Left forelimb (tissue), 1 donor: ENCODE measurements around the gene TSPEAR.

Source experiments
- DNase-seq: peaks from one replicate; pipeline ENCODE4 v3.0.0-alpha.2; 2018; ENCODE audit warnings: low spot score

TSPEAR gene

GRCh38 chr21:44711327-44712202 is at the start of gene TSPEAR:
Gene TSPEAR (minus strand): TSS chr21:44711572. CDS start chr21:44711514, 58 bp downstream.
- peak; percentile 42 for DNase-seq

GRCh38 chr21:44760376-44760775 is 49.0 kb upstream of the TSPEAR start:
- no peak for DNase-seq

GRCh38 chr21:44759628-44760285 is 48.4 kb upstream of the TSPEAR start:
- no peak for DNase-seq

GRCh38 chr21:44758781-44759627 is 47.6 kb upstream of the TSPEAR start:
- DNase-seq = no peak

- DNase-seq = no peak
Observed at GRCh38 chr21:44758141-44758561, 46.8 kb upstream of the TSPEAR start.

- DNase-seq = no peak
Observed at GRCh38 chr21:44757731-44758130, 46.4 kb upstream of the TSPEAR start.

- DNase-seq = no peak
Observed at GRCh38 chr21:44756423-44757185, 45.2 kb upstream of the TSPEAR start.

- no peak for DNase-seq
Observed at GRCh38 chr21:44755227-44755626, 43.9 kb upstream of the TSPEAR start.

GRCh38 chr21:44753357-44753756 is 42.0 kb upstream of the TSPEAR start:
- no peak for DNase-seq

GRCh38 chr21:44752671-44753235 is 41.4 kb upstream of the TSPEAR start:
- DNase-seq = no peak

- DNase-seq = no peak
Observed at GRCh38 chr21:44751799-44752636, 40.6 kb upstream of the TSPEAR start.

GRCh38 chr21:44751186-44751798 is 39.9 kb upstream of the TSPEAR start:
- no peak for DNase-seq

GRCh38 chr21:44750675-44751025 is 39.3 kb upstream of the TSPEAR start:
- DNase-seq = no peak

GRCh38 chr21:44749759-44750674 is 38.6 kb upstream of the TSPEAR start:
- DNase-seq = no peak

- DNase-seq = no peak
Observed at GRCh38 chr21:44749116-44749758, 37.9 kb upstream of the TSPEAR start.

GRCh38 chr21:44748621-44749020 is 37.2 kb upstream of the TSPEAR start:
- no peak for DNase-seq

GRCh38 chr21:44742418-44743153 is 31.2 kb upstream of the TSPEAR start:
- DNase-seq = no peak

GRCh38 chr21:44741921-44742320 is 30.5 kb upstream of the TSPEAR start:
- no peak for DNase-seq
